ENCODE measurements around the gene DBX1. TPM values are rescaled to one million over a fixed set of nuclear protein-coding genes. Genes with fewer than 3 reads are reported as not detected.

DBX1 gene
- total RNA-seq, 2 experiments from 2014 or later: not detected

DNA sequence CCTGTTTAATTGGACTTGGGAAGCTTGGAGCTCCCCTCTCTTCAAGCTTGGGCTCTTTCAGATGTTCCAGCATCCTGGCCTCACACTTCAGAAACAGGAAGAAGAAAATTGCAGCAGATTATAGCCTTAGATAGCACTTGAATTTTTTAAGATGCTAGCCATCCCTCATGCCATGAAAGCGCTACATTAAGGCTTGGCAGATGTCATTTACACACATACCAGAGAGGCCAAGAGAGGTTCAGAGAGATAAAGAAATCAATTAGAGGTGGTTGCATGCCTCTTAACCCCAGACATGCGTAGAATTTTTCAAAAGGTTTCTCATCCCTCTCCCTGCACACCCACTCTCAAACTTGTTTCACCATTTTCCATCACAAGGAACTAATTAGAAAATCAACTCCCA is 31.9 kb upstream of the DBX1 start:
- H3K9me3 Mint-ChIP-seq: no peaks in the 10 kb centered on the region
- CTCF ChIA-PET: no interaction called here
- DNase-seq: no peak
- intact Hi-C loops (cut with micrococcal nuclease): no loop called here
- peaks cover 4% of the 10 kb centered on the region for H3K27me3 Mint-ChIP-seq
- POLR2A ChIA-PET: no interaction called here
- H3K4me1 Mint-ChIP-seq (ENCODE audit: low read depth): no peaks in the 10 kb centered on the region
- no peak overlapping the region for H3K4me3 Mint-ChIP-seq
- no peaks in the 10 kb centered on the region for H3K36me3 Mint-ChIP-seq
- no peak overlapping the region for H3K27ac Mint-ChIP-seq

DNA sequence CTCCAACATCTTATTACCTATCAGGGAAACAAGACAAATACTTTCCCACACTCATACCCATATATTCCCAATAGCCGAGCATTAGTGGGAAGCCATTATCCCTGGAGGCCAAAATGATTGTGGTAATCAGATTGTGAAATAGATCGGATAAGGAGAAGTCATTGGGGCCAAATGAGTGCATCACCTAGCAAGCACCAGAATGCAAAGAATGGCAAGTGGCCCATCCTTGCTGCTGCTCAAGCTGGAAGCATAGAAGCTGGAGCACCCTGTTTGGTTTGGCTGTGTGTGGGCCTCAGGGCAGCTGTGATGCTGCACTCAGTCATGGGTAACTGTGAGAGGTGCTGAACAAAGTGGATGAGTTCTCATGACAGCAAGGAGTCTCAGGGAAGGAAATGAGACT is 18.7 kb upstream of the DBX1 start:
- Mint-ChIP-seq H3K36me3 (no peaks in the 10 kb centered on the region), H3K4me1 (ENCODE audit: low read depth) (no peaks in the 10 kb centered on the region), H3K27ac (no peak overlapping the region), H3K27me3 (peaks cover 46% of the 10 kb centered on the region), H3K9me3 (peaks cover 11% of the 10 kb centered on the region), H3K4me3 (no peak overlapping the region)
- intact Hi-C loops (cut with micrococcal nuclease): no loop called here
- no peak for DNase-seq
- CTCF ChIA-PET: no interaction called here
- POLR2A ChIA-PET: no interaction called here

DNA sequence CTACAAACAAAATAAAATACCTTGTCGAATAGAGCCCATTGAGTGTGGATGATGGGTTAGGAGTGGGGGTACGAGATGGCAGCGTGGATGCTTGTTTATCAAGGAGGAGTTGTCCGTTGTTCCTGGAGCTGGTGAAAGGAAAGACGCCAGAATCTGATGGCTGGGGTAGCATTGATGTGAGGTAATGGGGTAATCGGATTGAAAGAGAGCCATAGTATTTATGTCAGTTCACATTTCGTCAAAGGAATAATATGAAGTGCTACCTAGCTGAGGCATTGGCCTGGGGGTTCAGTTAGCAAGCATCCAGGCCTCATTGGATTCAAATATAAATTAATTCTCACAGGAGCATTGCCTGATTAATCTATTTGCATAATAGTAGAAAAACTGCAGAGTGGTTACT is 16.9 kb upstream of the DBX1 start:
- POLR2A ChIA-PET: no interaction called here
- H3K4me1 Mint-ChIP-seq (ENCODE audit: low read depth): no peaks in the 10 kb centered on the region
- peaks cover 12% of the 10 kb centered on the region for H3K9me3 Mint-ChIP-seq
- no peak overlapping the region for H3K4me3 Mint-ChIP-seq
- no peak for DNase-seq
- H3K27me3 Mint-ChIP-seq: peaks cover 40% of the 10 kb centered on the region
- CTCF ChIA-PET: interaction anchor here (0.9 to 1.0 kb wide), 2 partner anchors 45 to 186 kb away, joined by 3 to 6 read pairs; no protein-coding TSS in a partner anchor
- no peaks in the 10 kb centered on the region for H3K36me3 Mint-ChIP-seq
- no peak overlapping the region for H3K27ac Mint-ChIP-seq
- intact Hi-C loops (cut with micrococcal nuclease): no loop called here

DNA sequence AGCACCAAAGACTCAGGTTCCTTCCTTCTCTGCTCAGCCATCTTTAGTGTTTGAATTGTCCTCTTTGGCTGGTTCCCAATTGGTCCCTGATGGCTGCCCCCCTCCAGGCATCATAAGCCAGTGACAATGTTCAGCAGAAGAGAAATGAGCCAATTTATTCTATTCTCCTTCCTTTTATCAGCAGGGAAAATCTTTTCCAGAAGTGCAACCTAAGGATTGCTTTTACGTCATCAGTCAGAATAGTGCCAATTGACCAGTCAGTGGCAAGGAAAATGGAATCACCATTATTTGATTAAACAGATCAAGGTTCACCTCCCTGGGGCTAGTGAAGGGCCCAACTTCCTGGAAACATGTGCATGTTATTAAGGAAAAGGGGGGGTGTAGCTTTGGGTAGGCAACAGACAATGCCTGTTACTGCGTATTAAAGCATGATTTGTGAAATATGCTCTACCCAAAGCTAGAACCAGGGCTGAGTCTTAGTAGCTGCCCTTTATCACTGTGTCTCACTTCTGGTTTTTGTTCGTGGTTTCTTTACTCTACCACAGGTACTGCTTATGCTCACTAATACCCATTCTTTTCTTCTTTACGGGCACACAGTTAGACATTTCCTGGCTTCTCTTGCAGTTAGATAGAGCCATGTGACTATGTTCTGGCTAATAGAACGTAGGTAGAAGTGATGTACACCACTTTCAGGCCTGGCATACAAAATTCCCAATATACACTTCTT is 12.6 kb upstream of the DBX1 start:
- intact Hi-C loops (cut with micrococcal nuclease): no loop called here
- no peaks in the 10 kb centered on the region for H3K4me1 Mint-ChIP-seq (ENCODE audit: low read depth)
- peaks cover 19% of the 10 kb centered on the region for H3K9me3 Mint-ChIP-seq
- no peak overlapping the region for H3K4me3 Mint-ChIP-seq
- peaks cover 38% of the 10 kb centered on the region for H3K27me3 Mint-ChIP-seq
- no peak for DNase-seq
- no peak overlapping the region for H3K27ac Mint-ChIP-seq
- POLR2A ChIA-PET: no interaction called here
- CTCF ChIA-PET: no interaction called here
- peaks cover 1% of the 10 kb centered on the region for H3K36me3 Mint-ChIP-seq

DNA sequence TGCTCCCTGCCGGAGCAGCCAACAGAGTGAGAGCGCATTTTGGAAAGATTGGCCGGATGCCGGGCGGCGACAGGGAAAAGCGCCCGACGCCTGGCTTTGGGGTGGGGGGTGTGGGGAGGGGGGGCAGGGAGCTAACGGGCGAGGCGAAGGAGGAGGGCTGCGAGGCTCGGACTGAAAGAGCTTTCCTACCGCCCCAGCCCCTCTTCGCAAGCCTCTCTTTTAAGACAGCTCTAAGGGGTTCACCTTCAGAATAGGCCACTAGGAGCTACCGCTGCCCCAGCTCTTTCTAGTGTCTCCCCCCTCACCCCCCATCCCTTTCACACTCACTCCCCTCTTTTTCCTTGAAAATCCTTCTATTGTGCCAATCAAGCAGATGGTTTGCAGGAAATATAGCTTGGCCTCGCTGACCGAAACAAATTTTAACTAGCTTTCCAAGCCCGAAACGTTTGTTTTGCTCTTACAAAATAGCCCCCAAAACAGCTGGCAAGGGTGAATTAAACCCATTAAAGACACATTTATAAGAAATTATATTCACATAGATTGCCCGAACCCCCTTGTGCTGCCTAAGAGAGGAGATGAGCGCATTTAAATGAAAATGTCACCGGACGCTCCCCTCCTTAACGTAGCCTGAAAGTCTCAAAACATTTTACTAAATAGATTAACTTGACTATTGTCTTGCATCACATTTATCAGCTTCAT is 3.7 kb upstream of the DBX1 start:
- Mint-ChIP-seq H3K4me3 (no peak overlapping the region), H3K36me3 (peaks cover 7% of the 10 kb centered on the region), H3K4me1 (ENCODE audit: low read depth) (peaks cover 20% of the 10 kb centered on the region), H3K9me3 (no peaks in the 10 kb centered on the region), H3K27me3 (peaks cover 74% of the 10 kb centered on the region), H3K27ac (no peak overlapping the region)
- ChIA-PET POLR2A (no interaction called here), CTCF (interaction anchor here (1.8 to 2.8 kb wide), 2 partner anchors 36 to 191 kb away, joined by 8 to 9 read pairs; no protein-coding TSS in a partner anchor)
- intact Hi-C loops (cut with micrococcal nuclease): loop anchor here (5.0 kb wide), 1 partner anchor 43 kb away; no protein-coding TSS in a partner anchor
- no peak for DNase-seq

DNA sequence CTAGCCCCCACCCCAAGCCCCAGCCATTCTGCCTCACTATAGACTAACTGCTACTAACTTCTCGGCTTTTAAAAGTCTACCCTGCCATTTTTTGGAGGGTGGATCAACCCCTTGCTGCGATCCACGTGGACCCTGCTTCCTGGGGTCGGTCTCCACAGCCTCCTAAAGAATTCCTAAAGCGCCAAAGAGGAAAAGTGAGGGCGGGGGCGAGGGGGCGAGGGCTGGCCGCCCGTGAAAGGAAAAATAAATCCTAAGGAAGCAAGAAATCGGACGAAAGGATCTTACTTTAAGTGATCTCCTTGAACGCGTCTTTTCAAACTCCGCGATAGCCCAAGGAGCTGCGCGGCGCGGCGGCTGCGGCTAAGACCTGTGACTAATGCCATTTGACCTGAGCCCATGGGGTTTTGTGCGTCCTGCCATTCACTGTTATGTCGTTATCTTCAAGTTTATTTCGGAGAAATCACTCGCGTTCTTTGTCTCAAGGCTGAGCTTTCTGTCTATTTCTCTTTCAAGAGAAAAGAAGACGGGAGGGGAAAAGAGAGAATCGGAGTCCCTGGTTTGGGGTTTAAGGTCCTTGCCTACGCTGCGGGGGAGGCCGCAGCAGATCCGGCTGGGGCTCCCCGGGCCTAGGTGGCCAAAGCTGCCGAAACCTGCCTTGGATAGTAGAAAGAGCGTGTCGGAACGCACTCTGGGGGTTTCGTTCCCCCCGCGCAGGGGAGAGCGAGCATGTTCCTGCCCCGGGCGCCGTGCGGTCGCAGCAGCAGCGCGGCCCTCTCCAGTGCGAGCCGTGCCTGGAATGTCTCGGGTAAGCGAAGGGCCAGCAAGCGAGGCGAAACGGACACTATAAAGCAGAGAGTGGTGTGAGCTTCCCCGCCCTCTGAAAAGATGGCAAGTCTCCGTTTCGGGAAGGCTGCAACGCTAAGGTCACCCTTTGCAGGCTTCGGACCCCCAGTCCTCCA is 2.8 kb upstream of the DBX1 start:
- ChIA-PET POLR2A (no interaction called here), CTCF (interaction anchor here (0.6 to 2.8 kb wide), 3 partner anchors 13 to 192 kb away, joined by 3 to 9 read pairs (median 8); no protein-coding TSS in a partner anchor)
- Mint-ChIP-seq H3K4me3 (peak overlapping the region; percentile 48), H3K27ac (no peak overlapping the region), H3K9me3 (no peaks in the 10 kb centered on the region), H3K36me3 (peaks cover 13% of the 10 kb centered on the region), H3K4me1 (ENCODE audit: low read depth) (peaks cover 20% of the 10 kb centered on the region), H3K27me3 (peaks cover 79% of the 10 kb centered on the region)
- intact Hi-C loops (cut with micrococcal nuclease): loop anchor here (5.0 kb wide), 1 partner anchor 44 kb away; no protein-coding TSS in a partner anchor
- DNase-seq: peak; percentile 40

DNA sequence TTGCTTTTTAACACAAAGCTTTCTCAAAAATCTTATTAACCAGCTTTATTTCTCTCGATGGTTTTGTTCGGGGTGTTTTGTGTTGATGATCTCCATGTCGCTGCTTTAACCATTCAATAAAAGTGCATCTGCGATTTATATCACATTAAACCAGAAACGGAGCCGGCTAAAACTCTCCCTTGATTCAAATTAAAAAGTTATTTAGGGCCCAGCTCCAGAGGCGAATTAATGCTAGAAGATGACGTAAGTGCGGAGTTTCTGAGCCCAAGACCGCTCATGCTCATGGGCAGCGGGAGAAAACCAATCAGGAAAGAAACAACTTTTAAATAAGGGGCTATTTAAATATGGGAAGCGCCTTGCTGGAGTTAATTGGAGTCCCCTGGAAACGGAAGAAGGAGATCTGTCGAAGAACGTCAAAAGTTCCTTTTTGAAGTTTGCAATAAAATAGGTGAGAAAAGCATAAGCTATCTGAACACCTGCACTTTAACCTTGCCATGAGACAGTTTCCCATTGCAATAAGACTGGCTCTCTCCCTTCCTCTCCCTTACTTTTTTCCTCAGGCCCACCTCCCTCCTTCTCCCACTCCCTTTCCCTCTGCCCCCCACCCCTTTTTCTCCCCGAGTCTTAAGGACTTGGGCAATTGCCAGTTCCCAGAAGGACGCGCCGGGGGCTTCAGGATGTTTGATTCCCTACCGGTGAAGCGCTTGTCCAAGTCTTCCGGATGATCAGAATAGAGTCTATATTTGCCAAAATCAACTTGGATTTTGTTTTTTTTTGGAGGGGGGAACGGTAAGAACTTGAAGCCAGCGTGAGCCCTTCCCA is 1.9 kb upstream of the DBX1 start:
- Mint-ChIP-seq H3K27me3 (peaks cover 79% of the 10 kb centered on the region), H3K27ac (no peak overlapping the region), H3K9me3 (no peaks in the 10 kb centered on the region), H3K4me1 (ENCODE audit: low read depth) (peaks cover 29% of the 10 kb centered on the region), H3K36me3 (peaks cover 13% of the 10 kb centered on the region), H3K4me3 (no peak overlapping the region)
- CTCF ChIA-PET: interaction anchor here (0.6 to 2.8 kb wide), 2 partner anchors 14 to 192 kb away, joined by 3 to 9 read pairs; no protein-coding TSS in a partner anchor
- POLR2A ChIA-PET: no interaction called here
- DNase-seq: no peak
- intact Hi-C loops (cut with micrococcal nuclease): loop anchor here (5.0 kb wide), 1 partner anchor 45 kb away; no protein-coding TSS in a partner anchor

DNA sequence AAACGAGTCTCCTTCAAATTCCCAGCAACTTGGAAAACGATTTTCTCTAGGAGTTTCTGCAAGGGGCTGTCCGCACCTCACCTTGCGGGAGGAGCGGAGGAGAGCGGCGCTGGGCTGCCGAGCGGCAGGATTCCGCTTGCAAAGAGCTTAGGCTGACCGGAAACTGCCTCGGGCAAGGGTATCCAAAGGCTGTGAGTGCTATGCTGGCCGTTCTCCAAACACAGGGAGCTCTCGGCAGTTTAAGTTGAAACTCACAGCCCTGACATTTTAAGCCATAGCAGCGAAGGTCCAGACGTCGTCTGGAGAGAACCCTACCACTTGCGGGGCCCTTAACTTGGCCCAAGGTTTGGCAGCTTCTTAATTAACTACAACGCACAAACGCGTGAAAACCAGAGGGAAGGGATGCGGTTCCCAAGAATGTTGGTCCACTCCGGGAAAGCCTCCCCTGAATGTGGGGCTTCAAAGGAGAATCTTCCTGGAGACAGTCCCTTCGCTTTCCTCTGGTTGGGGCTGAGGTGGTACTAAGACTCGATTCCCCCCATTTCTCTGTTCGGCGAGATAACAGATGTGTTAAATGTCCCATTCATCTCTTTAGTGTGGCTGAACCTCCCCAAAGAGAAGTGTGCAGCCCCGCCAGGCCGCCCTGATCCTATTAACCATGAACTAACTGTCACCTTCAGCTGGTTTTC is 1.1 kb upstream of the DBX1 start:
- intact Hi-C loops (cut with micrococcal nuclease): loop anchor here (5.0 kb wide), 1 partner anchor 46 kb away; no protein-coding TSS in a partner anchor
- no peaks in the 10 kb centered on the region for H3K9me3 Mint-ChIP-seq
- peaks cover 30% of the 10 kb centered on the region for H3K4me1 Mint-ChIP-seq (ENCODE audit: low read depth)
- no peak for DNase-seq
- no peak overlapping the region for H3K4me3 Mint-ChIP-seq
- POLR2A ChIA-PET: no interaction called here
- H3K27ac Mint-ChIP-seq: no peak overlapping the region
- CTCF ChIA-PET: no interaction called here
- peaks cover 13% of the 10 kb centered on the region for H3K36me3 Mint-ChIP-seq
- peaks cover 74% of the 10 kb centered on the region for H3K27me3 Mint-ChIP-seq

DNA sequence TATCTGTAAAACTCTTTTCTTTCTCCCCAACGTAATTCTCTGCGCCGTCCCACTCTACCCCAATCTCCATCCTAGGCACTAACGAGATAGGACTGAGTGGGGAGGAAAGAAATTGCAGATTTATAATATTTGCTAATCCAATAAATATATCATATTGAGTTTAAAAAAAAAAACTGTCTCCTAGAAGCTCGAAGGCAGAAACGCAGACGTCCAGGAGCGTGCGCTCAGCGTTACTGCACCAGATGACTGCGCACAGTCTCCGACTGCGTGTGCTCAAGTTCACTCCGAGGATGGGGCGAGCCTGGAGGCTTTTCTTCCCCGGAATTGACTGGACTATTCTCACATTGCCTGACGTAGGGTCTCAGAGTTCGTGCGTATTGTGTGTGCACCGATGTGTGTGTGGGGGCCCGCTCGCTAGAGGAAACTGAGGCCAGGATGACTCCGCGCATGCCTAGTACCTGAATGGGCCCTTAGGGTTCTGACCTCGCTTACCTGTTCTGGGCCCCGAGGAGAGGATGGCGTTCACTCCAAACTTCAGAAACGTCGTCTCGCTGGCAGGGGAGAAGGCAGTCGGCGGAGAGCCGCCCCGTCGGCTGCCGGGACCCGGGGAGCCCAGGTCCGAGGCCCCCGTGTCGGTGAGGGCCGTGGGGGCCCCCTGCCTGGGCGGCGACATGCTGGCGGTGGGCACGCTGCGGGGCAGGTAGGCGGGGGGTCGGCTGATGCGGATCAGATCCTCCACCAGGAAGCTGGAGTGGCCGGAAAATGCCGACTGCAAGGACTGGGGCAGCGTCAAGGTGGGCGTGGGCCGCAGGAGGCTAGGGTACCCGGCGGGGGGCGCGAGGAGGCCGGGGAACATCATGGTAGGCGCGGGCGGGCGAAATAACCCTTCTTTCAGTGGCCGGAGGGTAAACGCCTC is 551 bp downstream of the DBX1 start:
- DNase-seq: no peak
- ChIA-PET POLR2A (no interaction called here), CTCF (interaction anchor here (0.7 kb wide), 1 partner anchor 195 kb away, joined by 3 read pairs; no protein-coding TSS in a partner anchor)
- peaks cover 36% of the 10 kb centered on the region for H3K4me1 Mint-ChIP-seq (ENCODE audit: low read depth)
- no peaks in the 10 kb centered on the region for H3K9me3 Mint-ChIP-seq
- peak overlapping the region; percentile 13 for H3K4me3 Mint-ChIP-seq
- H3K36me3 Mint-ChIP-seq: peaks cover 13% of the 10 kb centered on the region
- peaks cover 76% of the 10 kb centered on the region for H3K27me3 Mint-ChIP-seq
- no peak overlapping the region for H3K27ac Mint-ChIP-seq
- intact Hi-C loops (cut with micrococcal nuclease): loop anchor here (2.0 to 10.0 kb wide), 3 partner anchors 48 to 439 kb away; partner anchors contain the start of genes HTATIP2 and SLC6A5

DNA sequence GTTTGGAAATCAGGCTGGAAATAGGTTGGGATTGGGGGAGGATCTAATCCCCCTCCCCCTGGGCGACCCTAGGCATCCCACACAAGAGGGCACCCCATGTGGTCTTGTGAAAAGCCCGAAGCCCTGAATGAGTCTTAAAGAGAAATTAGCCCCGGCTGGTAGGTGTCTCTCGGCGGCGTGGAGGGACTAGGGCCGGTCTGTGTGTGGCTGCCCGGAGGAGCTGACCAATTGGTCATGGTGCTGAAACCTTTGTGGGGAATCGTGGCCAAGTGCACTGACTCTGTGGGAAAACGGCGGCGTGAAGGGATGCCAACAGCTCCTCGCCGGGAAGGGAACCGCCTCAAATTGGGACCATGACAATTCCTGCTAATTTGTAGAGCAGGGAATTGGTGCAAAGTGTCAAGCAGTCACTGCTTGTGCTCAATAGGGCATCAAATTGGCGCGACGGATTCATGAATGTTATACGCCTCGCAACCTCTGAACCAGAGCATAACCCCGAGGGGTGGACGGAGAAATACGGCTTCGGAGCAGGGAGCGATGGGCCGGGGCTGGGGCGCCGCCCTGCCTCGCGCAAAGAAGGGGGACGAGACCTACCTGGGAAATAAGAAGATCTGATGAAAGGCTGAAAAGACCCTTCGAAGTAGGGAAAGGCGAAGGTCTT is 1.5 kb downstream of the DBX1 start:
- Mint-ChIP-seq H3K9me3 (no peaks in the 10 kb centered on the region), H3K27me3 (peaks cover 70% of the 10 kb centered on the region), H3K4me3 (peak overlapping the region; percentile 21), H3K27ac (no peak overlapping the region), H3K4me1 (ENCODE audit: low read depth) (peaks cover 32% of the 10 kb centered on the region), H3K36me3 (peaks cover 13% of the 10 kb centered on the region)
- POLR2A ChIA-PET: no interaction called here
- intact Hi-C loops (cut with micrococcal nuclease): loop anchor here (2.0 to 10.0 kb wide), 2 partner anchors 206 to 440 kb away; partner anchors contain the start of genes HTATIP2 and SLC6A5
- peak; percentile 42 for DNase-seq
- CTCF ChIA-PET: no interaction called here

Data from activated CD4-positive, alpha-beta memory T cell treated with anti-CD3 and anti-CD28 coated beads for 36 hours (primary cell).